ENCODE results near the gene CHRND.

CHRND gene

DNA sequence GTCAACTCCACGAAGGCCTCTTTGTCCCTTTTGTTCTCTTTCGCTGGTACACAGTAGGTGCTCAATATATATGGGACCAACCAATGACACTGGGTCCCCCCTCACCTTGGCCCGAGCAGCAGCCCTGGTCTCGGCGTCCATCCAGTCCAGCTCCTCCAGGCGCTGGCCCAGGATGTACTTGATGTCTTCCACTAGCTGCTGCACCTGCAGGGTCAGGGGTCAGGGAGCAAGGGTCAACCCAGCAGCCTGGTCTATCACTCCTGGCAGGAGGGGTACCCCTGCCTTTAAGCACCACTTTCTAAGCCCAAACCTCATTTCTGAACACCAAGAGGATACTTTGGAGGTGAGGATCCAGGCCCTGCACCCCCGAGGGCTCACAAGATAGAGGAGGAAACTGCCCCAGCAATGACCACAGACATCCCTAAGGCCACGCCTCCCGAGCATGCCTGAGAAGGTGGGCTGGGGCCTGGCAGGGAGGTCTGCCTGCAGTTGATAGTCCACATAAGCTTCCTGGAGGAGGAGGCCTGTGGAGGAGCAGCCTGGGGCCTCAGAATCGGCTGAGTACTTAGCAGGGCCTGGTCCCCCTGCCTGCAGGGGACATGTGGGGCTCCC lies 42.5 kb upstream of the CHRND start:
- peaks cover 53% of the 10 kb centered on the region for H3K27me3 ChIP-seq (ENCODE audit: control insufficient read depth, insufficient read depth, low read length)

GRCh38 chr2:232483923-232484627 lies 41.9 kb upstream of the CHRND start:
- Histone ChIP-seq H3K4me3 (ENCODE audit: low read depth, low read length) (no peak overlapping the region), H3K9me3 (ENCODE audit: control insufficient read depth, insufficient read depth, low read length) (no peaks in the 10 kb centered on the region), H3K27me3 (ENCODE audit: control insufficient read depth, insufficient read depth, low read length) (peaks cover 59% of the 10 kb centered on the region), H3K36me3 (ENCODE audit: control insufficient read depth, insufficient read depth, low read length) (no peaks in the 10 kb centered on the region), H3K4me1 (ENCODE audit: control insufficient read depth, insufficient read depth, low read length) (peaks cover 11% of the 10 kb centered on the region), H3K9ac (ENCODE audit: low read depth, low read length) (no peak overlapping the region), H3K27ac (ENCODE audit: low read depth, low read length) (no peak overlapping the region)

More for the DNA sequence above, 42.5 kb upstream of the CHRND start:
- Histone ChIP-seq H3K4me1 (ENCODE audit: control insufficient read depth, insufficient read depth, low read length) (peaks cover 5% of the 10 kb centered on the region; the same call in 1 of the 2 replicates), H3K36me3 (ENCODE audit: control insufficient read depth, insufficient read depth, low read length) (no peaks in the 10 kb centered on the region), H3K4me3 (ENCODE audit: low read depth, low read length) (no peak overlapping the region), H3K27ac (ENCODE audit: low read depth, low read length) (no peak overlapping the region), H3K9ac (ENCODE audit: low read depth, low read length) (no peak overlapping the region), H3K9me3 (ENCODE audit: control insufficient read depth, insufficient read depth, low read length) (no peaks in the 10 kb centered on the region)

GRCh38 chr2:232484628-232485347 lies 41.2 kb upstream of the CHRND start:
- no peaks in the 10 kb centered on the region for H3K36me3 ChIP-seq (ENCODE audit: control insufficient read depth, insufficient read depth, low read length)
- peaks cover 18% of the 10 kb centered on the region for H3K4me1 ChIP-seq (ENCODE audit: control insufficient read depth, insufficient read depth, low read length)
- H3K27ac ChIP-seq (ENCODE audit: low read depth, low read length): no peak overlapping the region
- no peak overlapping the region for H3K9ac ChIP-seq (ENCODE audit: low read depth, low read length)
- no peaks in the 10 kb centered on the region for H3K9me3 ChIP-seq (ENCODE audit: control insufficient read depth, insufficient read depth, low read length)
- no peak overlapping the region for H3K4me3 ChIP-seq (ENCODE audit: low read depth, low read length)
- H3K27me3 ChIP-seq (ENCODE audit: control insufficient read depth, insufficient read depth, low read length): peaks cover 67% of the 10 kb centered on the region

- no peak overlapping the region for H3K9ac ChIP-seq (ENCODE audit: low read depth, low read length)
- peaks cover 21% of the 10 kb centered on the region for H3K4me1 ChIP-seq (ENCODE audit: control insufficient read depth, insufficient read depth, low read length)
- no peak overlapping the region for H3K27ac ChIP-seq (ENCODE audit: low read depth, low read length)
- H3K9me3 ChIP-seq (ENCODE audit: control insufficient read depth, insufficient read depth, low read length): no peaks in the 10 kb centered on the region
- peaks cover 72% of the 10 kb centered on the region for H3K27me3 ChIP-seq (ENCODE audit: control insufficient read depth, insufficient read depth, low read length)
- H3K4me3 ChIP-seq (ENCODE audit: low read depth, low read length): peak overlapping the region; percentile 58; the same call in 1 of the 2 replicates
- H3K36me3 ChIP-seq (ENCODE audit: control insufficient read depth, insufficient read depth, low read length): no peaks in the 10 kb centered on the region
Observed at GRCh38 chr2:232485348-232485756, 40.6 kb upstream of the CHRND start.

DNA sequence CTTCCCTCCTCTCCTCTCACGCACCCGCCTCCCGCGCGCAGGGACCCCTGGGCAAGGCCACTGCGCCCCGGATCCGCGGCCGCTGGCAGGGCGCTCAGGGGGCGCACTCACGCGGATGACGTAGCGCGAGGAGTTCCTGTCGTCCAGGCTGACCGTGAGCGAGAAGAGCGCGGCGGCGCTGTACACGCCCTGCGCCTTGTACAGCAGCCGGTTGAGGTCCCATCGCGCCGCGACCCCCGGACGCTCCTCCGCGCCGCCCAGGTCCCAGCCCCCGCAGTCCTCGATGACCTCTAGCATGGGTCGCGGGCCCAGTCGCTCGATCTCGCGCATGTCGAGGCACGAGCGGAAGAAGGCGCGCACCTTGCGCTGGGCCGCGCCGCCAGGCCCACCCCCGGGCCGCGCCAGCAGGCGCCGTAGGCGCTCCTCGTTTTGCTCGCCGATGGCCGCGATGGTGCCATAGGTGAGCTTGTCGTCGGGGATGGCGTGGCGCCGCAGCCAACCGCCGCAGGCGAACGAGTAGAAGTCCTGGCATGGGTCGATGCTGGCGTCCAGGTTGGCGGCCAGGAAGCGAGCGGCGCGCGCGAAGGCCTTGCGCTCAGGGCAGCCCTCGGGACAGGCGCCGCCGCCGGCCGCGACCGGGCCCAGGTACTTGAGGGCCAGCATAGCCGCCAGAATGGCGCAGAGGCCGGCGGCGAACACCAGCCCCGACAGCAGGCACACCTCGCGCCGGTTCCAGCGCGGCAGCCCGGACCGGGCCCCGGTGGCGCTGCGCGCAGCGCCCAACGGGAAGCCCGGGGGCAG lies 40.0 kb upstream of the CHRND start:
- peaks cover 73% of the 10 kb centered on the region for H3K27me3 ChIP-seq (ENCODE audit: control insufficient read depth, insufficient read depth, low read length)
- H3K9ac ChIP-seq (ENCODE audit: low read depth, low read length): no peak overlapping the region
- no peaks in the 10 kb centered on the region for H3K36me3 ChIP-seq (ENCODE audit: control insufficient read depth, insufficient read depth, low read length)
- no peaks in the 10 kb centered on the region for H3K9me3 ChIP-seq (ENCODE audit: control insufficient read depth, insufficient read depth, low read length)
- no peak overlapping the region for H3K27ac ChIP-seq (ENCODE audit: low read depth, low read length)
- peak overlapping the region; percentile 58; the same call in 1 of the 2 replicates for H3K4me3 ChIP-seq (ENCODE audit: low read depth, low read length)
- H3K4me1 ChIP-seq (ENCODE audit: control insufficient read depth, insufficient read depth, low read length): peaks cover 21% of the 10 kb centered on the region

GRCh38 chr2:232486558-232487384 lies 39.2 kb upstream of the CHRND start:
- Histone ChIP-seq H3K9ac (ENCODE audit: low read depth, low read length) (no peak overlapping the region), H3K36me3 (ENCODE audit: control insufficient read depth, insufficient read depth, low read length) (no peaks in the 10 kb centered on the region), H3K9me3 (ENCODE audit: control insufficient read depth, insufficient read depth, low read length) (no peaks in the 10 kb centered on the region), H3K4me1 (ENCODE audit: control insufficient read depth, insufficient read depth, low read length) (peaks cover 21% of the 10 kb centered on the region), H3K27me3 (ENCODE audit: control insufficient read depth, insufficient read depth, low read length) (peaks cover 73% of the 10 kb centered on the region), H3K4me3 (ENCODE audit: low read depth, low read length) (peak overlapping the region; percentile 58), H3K27ac (ENCODE audit: low read depth, low read length) (no peak overlapping the region)

GRCh38 chr2:232487385-232488096 lies 38.4 kb upstream of the CHRND start, which contains the start of gene ECEL1:
ECEL1 (minus strand) TSS chr2:232487834; CDS start chr2:232486653, 1,181 bp downstream.
- no peaks in the 10 kb centered on the region for H3K36me3 ChIP-seq (ENCODE audit: control insufficient read depth, insufficient read depth, low read length)
- H3K4me3 ChIP-seq (ENCODE audit: low read depth, low read length): peak within 1 kb of the TSS; percentile 58
- H3K27me3 ChIP-seq (ENCODE audit: control insufficient read depth, insufficient read depth, low read length): peaks cover 73% of the 10 kb centered on the region
- peaks cover 21% of the 10 kb centered on the region for H3K4me1 ChIP-seq (ENCODE audit: control insufficient read depth, insufficient read depth, low read length)
- H3K9ac ChIP-seq (ENCODE audit: low read depth, low read length): no peak within 1 kb of the TSS
- H3K27ac ChIP-seq (ENCODE audit: low read depth, low read length): no peak within 1 kb of the TSS
- H3K9me3 ChIP-seq (ENCODE audit: control insufficient read depth, insufficient read depth, low read length): no peaks in the 10 kb centered on the region

- H3K9me3 ChIP-seq (ENCODE audit: control insufficient read depth, insufficient read depth, low read length): no peaks in the 10 kb centered on the region
- no peak overlapping the region for H3K9ac ChIP-seq (ENCODE audit: low read depth, low read length)
- H3K36me3 ChIP-seq (ENCODE audit: control insufficient read depth, insufficient read depth, low read length): no peaks in the 10 kb centered on the region
- peak overlapping the region; percentile 58 for H3K4me3 ChIP-seq (ENCODE audit: low read depth, low read length)
- no peak overlapping the region for H3K27ac ChIP-seq (ENCODE audit: low read depth, low read length)
- peaks cover 72% of the 10 kb centered on the region for H3K27me3 ChIP-seq (ENCODE audit: control insufficient read depth, insufficient read depth, low read length)
- peaks cover 21% of the 10 kb centered on the region for H3K4me1 ChIP-seq (ENCODE audit: control insufficient read depth, insufficient read depth, low read length)
Observed at GRCh38 chr2:232488097-232488711, 37.8 kb upstream of the CHRND start.

- no peak overlapping the region for H3K9ac ChIP-seq (ENCODE audit: low read depth, low read length)
- peaks cover 66% of the 10 kb centered on the region for H3K27me3 ChIP-seq (ENCODE audit: control insufficient read depth, insufficient read depth, low read length)
- no peaks in the 10 kb centered on the region for H3K9me3 ChIP-seq (ENCODE audit: control insufficient read depth, insufficient read depth, low read length)
- H3K4me3 ChIP-seq (ENCODE audit: low read depth, low read length): no peak overlapping the region; the same call in 1 of the 2 replicates
- H3K27ac ChIP-seq (ENCODE audit: low read depth, low read length): no peak overlapping the region
- peaks cover 24% of the 10 kb centered on the region for H3K4me1 ChIP-seq (ENCODE audit: control insufficient read depth, insufficient read depth, low read length)
- H3K36me3 ChIP-seq (ENCODE audit: control insufficient read depth, insufficient read depth, low read length): no peaks in the 10 kb centered on the region
Observed at GRCh38 chr2:232488721-232489300, 37.1 kb upstream of the CHRND start.

Measured in HUES48 (cell line).